GM18861 (cell line): Measurements from ENCODE around the gene TOP1.

Experiments
- ATAC-seq: cut with Tn5 transposase; IDR thresholded peaks from one replicate; pipeline ENCODE4 v1.9.1; 2021; ENCODE audit not compliant: unreplicated experiment

The TOP1 gene

DNA sequence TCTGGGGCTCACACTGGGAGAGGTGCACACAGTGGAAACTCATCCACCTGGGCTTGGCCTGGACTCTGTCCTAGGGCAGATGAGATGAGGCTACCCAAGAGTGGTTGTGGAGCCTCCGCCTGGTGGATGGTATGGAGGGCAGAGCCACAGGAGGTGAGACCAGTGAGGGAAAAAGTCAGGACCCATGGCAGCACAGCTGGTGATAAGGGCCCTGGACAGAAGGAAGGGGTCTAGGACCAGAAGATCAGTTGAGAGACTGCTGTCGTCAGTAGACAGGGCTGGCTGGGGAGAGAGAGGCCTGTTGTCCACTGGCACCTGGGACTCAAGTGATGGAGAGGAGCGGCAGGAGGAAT lies 138.5 kb downstream of the TOP1 start:
- ATAC-seq: no peak

DNA sequence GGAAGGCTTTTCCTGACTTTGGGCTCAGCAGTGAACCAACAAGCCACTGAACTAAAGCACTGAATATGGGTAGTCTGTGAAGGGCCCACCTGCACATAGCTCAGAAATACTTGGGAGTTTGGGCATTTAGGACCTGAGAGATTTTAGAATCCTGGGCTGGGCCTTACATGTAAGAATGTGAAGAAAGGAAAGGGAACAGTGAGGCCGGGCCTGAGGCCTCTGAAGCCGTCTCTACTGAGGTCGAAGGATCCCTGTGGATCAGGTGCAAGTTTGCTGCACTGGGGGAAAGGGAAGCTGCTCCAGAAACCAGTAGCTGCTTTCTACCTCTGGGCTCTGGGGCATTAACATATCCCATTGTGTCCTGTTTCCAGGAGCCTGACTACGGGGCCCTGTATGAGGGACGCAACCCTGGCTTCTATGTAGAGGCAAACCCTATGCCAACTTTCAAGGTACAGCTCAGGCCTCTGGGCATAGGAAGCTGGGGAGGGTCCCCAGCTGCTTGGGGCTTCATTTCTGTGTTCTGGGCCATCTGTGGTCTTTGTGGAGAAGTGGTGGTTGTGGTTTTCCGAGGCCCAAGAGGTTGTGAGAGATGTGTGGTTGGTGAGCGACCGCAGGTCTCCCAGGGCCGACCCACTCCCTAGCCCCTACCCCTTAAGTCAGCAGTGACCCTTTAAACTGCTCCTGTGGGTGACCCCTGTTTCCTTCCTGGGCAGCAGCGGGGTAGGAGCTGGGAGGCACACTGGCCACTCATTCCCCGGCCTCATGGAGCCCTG lies 139.0 kb downstream of the TOP1 start:
- no peak for ATAC-seq

DNA sequence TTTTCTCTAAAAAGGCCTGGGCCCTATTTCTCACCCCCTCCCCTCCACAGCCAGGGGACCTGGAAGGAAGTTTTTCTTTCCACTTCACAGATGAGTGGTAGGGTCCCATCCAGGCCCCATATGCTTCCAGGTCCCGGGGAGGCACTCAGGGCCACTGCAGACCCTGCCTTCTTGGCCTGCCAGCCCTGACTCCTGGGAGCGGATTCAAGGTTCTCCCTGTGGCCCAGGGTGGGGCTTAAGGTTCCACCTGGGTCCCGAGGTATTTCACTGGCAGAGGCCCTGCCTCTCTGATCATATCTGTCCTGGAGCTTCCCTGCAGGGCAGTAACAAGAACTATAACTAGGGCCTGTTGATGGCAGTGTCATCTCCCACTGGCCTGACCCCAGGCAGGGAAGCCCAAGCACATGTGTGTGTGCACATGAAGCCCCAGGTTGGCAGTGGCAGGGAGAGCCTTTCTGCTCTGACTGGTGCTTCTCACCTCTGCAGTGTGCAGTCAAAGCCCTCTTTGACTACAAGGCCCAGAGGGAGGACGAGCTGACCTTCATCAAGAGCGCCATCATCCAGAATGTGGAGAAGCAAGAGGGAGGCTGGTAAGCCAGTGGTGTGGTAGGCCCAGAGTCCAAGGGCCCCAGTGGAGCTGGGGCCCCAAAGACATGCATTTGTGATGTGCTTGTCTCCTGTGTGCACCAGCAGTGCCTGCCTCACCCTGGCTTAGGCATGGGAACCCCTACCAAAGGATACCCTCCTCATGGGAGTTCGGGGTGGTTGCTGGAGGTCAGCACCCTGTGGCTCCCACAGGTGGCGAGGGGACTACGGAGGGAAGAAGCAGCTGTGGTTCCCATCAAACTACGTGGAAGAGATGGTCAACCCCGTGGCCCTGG lies 139.9 kb downstream of the TOP1 start:
- ATAC-seq: no peak

DNA sequence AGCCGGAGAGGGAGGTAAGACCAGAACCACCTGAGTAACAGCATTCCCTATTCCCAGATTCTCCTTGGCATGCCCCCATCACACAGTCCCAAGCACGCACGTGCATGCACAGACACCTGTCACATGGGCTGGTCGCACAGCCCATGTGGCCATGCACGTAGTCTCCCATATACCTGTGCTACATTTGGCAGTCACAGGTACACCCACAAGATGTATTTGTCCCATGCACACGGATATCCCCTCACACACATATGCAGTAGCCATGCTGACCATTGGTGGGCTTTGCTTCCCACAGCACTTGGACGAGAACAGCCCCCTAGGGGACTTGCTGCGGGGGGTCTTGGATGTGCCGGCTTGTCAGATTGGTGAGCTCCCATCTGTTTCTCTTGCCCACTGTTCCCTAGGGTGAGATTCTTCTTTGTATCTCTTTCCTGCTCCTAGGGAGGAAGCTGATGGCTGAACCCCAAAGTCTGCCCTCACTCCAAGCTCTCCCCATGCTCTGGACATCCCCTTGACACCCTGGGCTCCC lies 140.6 kb downstream of the TOP1 start:
- no peak for ATAC-seq

DNA sequence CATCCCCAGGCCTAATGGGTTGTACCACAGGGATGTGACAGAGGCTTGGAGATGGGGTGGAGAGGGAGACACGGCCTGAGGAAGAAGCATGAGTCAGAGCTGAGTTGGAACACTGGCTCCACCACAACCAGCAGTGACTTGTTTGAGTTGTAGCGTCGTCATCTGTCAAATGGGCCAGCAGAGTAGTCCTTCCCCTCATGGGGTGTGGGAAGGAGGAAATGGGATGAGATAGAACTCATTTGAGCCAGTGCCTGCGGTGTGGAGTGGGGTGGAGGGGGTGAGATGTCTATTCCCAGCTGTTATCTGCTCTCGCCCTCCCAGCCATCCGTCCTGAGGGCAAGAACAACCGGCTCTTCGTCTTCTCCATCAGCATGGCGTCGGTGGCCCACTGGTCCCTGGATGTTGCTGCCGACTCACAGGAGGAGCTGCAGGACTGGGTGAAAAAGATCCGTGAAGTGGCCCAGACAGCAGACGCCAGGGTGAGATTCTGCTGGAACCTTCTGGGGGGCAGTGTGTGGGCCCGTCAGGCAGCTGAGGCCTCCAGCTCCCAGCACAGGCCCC lies 141.2 kb downstream of the TOP1 start:
- ATAC-seq: no peak

DNA sequence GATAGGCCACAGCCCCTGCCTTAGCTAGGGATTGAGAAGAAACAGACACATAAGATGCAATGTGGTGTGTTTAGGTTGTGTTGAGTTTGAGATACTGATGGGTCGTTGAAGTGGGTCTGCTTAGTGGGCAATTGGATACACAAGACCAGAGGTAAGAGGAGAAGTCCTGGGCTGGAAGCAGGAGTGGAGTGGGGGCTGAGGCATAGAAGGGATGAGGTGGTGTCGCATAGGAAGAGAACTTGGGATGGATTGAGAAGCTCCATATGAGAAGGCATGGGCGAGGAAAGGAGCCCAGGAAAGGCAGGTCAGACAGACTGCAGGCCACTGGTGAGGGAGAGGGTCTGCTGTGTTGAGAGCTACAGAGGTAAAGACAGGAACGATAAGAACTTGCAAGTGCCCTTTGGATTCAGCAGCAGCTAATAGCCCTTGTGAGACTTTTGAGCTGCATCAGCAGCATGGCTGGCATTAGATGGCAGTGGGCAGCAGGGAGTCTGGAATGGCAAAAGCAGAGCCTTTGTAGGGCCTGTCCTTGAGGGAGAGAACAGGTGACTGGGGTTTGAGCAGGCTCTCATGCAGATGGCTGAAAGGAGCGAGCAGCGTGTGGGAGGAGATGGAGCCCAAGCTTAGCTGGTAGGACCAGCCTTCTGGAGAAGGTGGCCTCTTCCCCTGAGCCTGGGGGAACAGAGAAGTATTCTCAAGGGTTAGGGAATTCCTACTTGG lies 141.9 kb downstream of the TOP1 start:
- ATAC-seq: no peak

DNA sequence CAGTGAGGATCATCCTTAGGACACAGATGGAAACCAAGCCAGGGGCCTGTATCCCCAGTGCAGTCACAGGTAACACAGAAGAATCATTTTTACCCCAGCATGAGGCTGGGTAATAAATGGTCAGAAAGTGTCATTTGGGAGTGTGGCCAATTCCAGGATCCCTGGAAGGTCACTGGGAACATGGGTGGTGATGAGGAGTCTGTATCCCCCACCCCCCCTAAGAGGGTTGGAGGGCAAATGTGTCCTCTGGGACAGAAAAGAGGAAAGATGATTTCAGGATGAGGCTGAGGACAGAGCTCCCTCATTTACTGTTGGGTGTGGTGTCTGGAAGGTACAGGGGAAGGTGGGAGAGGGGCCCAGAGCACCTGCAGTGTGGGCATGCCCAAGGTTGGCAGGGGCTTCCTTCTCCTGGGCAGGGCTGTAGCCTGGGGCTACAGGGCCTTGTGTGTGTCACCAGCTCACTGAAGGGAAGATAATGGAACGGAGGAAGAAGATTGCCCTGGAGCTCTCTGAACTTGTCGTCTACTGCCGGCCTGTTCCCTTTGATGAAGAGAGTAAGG lies 143.2 kb downstream of the TOP1 start:
- no peak for ATAC-seq

DNA sequence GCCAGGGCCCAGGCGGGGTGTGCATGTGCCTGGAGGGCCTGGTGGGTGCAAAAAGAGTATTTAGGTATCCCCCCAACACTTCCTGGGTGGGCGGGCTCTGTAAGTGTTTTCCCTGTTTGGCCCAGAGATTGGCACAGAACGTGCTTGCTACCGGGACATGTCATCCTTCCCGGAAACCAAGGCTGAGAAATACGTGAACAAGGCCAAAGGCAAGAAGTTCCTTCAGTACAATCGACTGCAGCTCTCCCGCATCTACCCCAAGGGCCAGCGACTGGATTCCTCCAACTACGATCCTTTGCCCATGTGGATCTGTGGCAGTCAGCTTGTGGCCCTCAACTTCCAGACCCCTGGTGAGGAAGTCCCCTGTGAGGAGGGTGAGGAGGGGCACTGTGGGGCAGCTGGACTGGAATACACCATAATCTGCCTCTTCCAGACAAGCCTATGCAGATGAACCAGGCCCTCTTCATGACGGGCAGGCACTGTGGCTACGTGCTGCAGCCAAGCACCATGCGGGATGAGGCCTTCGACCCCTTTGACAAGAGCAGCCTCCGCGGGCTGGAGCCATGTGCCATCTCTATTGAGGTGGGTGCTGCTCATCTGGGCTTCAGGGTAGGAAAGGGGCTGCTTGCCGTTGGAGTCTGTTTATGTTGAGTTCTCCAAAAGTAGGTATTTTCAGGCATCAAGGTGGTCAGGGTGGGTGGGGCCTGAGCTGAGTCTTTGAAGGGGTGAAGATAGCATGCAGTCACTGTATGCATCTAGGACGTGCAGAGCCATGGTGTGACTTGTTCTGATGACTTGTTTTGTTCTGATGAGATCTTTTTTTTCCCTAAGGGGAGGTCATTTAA lies 143.9 kb downstream of the TOP1 start:
- ATAC-seq: no peak

DNA sequence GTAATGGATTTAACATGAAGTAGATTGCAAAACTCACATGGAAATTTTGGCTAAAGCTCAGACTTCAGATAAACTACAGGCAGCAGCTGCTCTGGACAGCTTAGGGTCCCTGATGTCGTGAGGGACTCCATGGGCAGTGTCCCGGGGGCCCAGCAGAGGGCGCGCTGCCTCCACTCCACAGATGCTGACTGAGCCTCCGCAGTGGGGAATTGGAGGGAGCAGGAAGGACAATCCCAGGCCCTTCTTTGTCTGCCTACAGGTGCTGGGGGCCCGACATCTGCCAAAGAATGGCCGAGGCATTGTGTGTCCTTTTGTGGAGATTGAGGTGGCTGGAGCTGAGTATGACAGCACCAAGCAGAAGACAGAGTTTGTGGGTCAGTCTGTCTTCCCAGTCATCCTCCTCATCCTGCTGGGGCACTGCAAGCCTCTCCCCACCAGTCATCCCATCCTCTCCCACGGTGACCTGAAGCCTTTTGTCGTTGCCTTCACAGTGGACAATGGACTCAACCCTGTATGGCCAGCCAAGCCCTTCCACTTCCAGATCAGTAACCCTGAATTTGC lies 144.6 kb downstream of the TOP1 start:
- ATAC-seq: no peak

DNA sequence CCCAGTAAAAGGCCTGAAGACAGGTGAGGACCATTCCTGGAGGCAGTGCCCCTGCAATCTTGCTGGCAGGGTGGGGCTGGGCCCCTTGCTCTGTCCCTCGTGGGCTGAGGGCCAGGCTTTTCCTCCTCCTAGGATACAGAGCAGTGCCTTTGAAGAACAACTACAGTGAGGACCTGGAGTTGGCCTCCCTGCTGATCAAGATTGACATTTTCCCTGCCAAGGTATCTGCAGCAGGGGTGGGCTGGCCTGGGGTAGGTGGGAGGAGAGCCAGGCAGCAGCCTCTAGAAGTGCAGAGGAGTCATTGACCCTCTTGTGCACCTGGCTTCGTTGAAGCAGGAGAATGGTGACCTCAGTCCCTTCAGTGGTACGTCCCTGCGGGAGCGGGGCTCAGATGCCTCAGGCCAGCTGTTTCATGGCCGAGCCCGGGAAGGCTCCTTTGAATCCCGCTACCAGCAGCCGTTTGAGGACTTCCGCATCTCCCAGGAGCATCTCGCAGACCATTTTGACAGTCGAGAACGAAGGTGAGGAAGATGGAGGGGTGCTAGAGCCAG lies 145.2 kb downstream of the TOP1 start:
- ATAC-seq: no peak
